Body of pancreas (tissue), 4 donors: ENCODE data around the gene SERPINF2. TPM values are rescaled to one million over a fixed set of nuclear protein-coding genes. Genes with fewer than 3 reads are reported as not detected.

Experiments used
- ATAC-seq: fragments of 150-250 bp; one replicate; pipeline ENCODE4 v1.9.1; 2016
- DNase-seq, 4 donors: peaks; one replicate each; pipeline ENCODE4 v3.0.0-alpha.2; 2019
- H3K27ac ChIP-seq, 4 donors: fragments of 200-600 bp; sonication (generic); 1 replicate in 3 of 4; 2 replicates in 1 of 4; pipeline versions ENCODE4 v1.5.1 to v1.6.1; 2016 to 2019; ENCODE audit warnings: mild to moderate bottlenecking in 1 of 4, mixed read lengths in 1 of 4, moderate library complexity in 1 of 4
- H3K27me3 ChIP-seq, 2 donors: fragments of 200-600 bp; sonication (generic); one replicate each; pipeline ENCODE4 v1.6.0; 2016; ENCODE audit warnings: mild to moderate bottlenecking in 1 of 2
- H3K36me3 ChIP-seq, 2 donors: fragments of 200-600 bp; sonication (generic); replicated peaks in 1 of 2; 2 replicates each; pipeline ENCODE4 v1.5.1; 2016; ENCODE audit warnings: low read depth in 2 of 2; ENCODE audit not compliant: insufficient read depth in 1 of 2
- H3K4me1 ChIP-seq: fragments of 200-600 bp; sonication (generic); one replicate; pipeline ENCODE4 v1.6.0; 2016
- H3K4me3 ChIP-seq, 2 donors: fragments of 200-600 bp; sonication (generic); 1 replicate in 1 of 2; 2 replicates in 1 of 2; pipeline ENCODE4 v1.5.1; 2016 to 2019
- H3K9me3 ChIP-seq, 3 donors: fragments of 200-600 bp; sonication (generic); 1 replicate in 2 of 3; 2 replicates in 1 of 3; pipeline ENCODE4 v1.5.1; 2016
- POLR2A ChIP-seq, 3 donors: fragments of 450-650 bp; IDR thresholded peaks; one replicate each; pipeline ENCODE4 v1.6.1; 2016; ENCODE audit warnings: antibody characterized with exemption in 3 of 3, mild to moderate bottlenecking in 2 of 3
- WGBS, 2 donors: methylation state at CpG; one replicate each; pipeline ENCODE4 v1.1.5; 2017; 5-methylcytosine and 5-hydroxymethylcytosine counted together
- intact Hi-C: fragments of 100-400 bp; cut with DNase I; formaldehyde crosslinking; loops from one replicate; pipeline ENCODE4 v1.15.1; 2023
- total RNA-seq, 2 donors: library from RNA; depleted of rRNA; stranded (reverse); fragments of >200 nt; gene quantifications; one replicate each; pipeline ENCODE4 v1.1.0, GENCODE V29; 2016
- TF ChIP-seq, protein P1 (sequence below), 7 experiments: fragments of 450-650 bp in 4 of 7; fragments of 200-600 bp in 3 of 7; sonication (generic) in 3 of 7; IDR thresholded peaks; one replicate each; pipeline ENCODE4 v1.5.1; 2016 to 2019; ENCODE audit warnings: antibody characterized with exemption in 7 of 7

Gene SERPINF2
- total RNA-seq, 2 donors from 2014 or later: 5.9 to 8.8 TPM

DNA sequence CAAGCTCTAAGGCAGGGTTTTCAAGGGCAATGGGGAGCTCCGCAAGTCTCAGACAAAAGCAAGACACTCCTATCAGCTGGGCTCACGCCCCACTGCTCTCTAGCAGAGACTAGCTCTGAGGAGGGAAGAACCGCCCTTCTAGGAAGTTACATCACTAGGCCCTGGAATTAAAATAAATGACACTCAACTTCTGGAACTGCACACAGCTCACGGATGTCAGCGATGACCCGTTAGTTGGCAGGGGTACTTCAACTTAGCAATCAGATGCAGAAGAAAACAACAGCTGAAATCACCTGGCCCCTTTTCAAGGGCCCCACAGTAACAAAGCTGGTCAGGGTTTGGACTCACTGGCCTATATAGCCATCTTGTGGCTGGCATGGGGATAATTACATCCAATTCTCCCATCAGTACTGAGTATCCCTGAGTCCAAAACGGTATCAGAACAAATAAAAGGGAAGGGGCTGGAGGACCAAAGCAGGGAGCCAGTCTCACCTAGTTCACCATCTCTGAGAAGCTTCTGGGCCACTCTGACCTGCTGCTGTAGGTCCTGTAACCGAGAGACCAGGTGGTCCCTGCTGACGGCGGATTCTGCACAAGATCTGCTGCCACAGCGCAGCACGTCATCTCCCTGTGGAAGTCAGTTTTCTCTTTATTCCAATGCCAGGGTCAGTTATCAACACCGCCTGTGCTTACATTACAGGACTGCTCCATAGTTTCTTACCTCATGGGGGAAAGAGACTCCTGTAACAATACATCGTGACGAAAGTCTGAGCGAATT lies 41.4 kb downstream of the SERPINF2 start:
- peak overlapping the region; percentile 35 to 78 (median 54) for H3K27ac ChIP-seq
- H3K9me3 ChIP-seq: no peaks in the 10 kb centered on the region
- no peak overlapping the region for H3K4me3 ChIP-seq
- ATAC-seq: peak; percentile 48
- peak in 2 of 3 donors; percentile 22 to 30 for TF ChIP-seq POLR2A (IDR thresholded peaks at IDR 0.05)
- TF ChIP-seq, protein P1, sequence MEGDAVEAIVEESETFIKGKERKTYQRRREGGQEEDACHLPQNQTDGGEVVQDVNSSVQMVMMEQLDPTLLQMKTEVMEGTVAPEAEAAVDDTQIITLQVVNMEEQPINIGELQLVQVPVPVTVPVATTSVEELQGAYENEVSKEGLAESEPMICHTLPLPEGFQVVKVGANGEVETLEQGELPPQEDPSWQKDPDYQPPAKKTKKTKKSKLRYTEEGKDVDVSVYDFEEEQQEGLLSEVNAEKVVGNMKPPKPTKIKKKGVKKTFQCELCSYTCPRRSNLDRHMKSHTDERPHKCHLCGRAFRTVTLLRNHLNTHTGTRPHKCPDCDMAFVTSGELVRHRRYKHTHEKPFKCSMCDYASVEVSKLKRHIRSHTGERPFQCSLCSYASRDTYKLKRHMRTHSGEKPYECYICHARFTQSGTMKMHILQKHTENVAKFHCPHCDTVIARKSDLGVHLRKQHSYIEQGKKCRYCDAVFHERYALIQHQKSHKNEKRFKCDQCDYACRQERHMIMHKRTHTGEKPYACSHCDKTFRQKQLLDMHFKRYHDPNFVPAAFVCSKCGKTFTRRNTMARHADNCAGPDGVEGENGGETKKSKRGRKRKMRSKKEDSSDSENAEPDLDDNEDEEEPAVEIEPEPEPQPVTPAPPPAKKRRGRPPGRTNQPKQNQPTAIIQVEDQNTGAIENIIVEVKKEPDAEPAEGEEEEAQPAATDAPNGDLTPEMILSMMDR (IDR thresholded peaks at IDR 0.05): peak in 6 of 7 experiments; percentile 28 to 67 (median 43)
- 61 to 67% methylated on average over 15 to 16 of the region's 16 CpGs for WGBS, 2 donors
- peaks cover 0 to 6% of the 10 kb centered on the region in 2 donors for H3K36me3 ChIP-seq
- H3K4me1 ChIP-seq: no peaks in the 10 kb centered on the region
- peak; percentile 51 to 77 (median 62) for DNase-seq
- H3K27me3 ChIP-seq: no peaks in the 10 kb centered on the region
- intact Hi-C loops: no loop called here

DNA sequence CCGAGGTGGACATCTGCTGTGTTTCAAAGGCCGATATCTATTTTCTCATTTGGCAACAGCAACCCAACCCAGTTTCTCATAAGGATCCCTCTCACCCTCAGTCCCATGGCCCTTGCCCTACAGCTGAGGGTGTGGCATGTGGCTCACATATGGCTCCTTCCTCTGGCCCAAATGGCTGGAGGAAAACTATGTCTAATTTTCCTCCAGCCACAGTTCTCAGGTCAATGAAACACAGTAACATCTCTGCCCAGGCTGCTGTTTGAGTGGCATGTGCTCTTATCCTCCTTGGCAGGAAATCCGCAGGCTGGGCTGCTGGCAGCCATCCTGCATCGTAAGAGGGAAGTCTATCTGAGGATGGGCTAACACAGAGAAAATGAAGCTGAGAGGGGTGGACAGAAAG lies 43.3 kb downstream of the SERPINF2 start:
- ATAC-seq: no peak
- intact Hi-C loops: no loop called here
- H3K36me3 ChIP-seq: peaks cover 0 to 6% of the 10 kb centered on the region in 2 donors
- DNase-seq: no peak
- no peaks in the 10 kb centered on the region for H3K27me3 ChIP-seq
- H3K27ac ChIP-seq: peak overlapping the region in 2 of 4 donors; percentile 13 to 60
- 62 to 86% methylated on average over 4 of the region's 4 CpGs for WGBS, 2 donors
- TF ChIP-seq, protein P1 (IDR thresholded peaks at IDR 0.05): no peak
- TF ChIP-seq POLR2A (IDR thresholded peaks at IDR 0.05): no peak
- H3K4me1 ChIP-seq: peaks cover 9% of the 10 kb centered on the region
- H3K9me3 ChIP-seq: no peaks in the 10 kb centered on the region
- H3K4me3 ChIP-seq: no peak overlapping the region

DNA sequence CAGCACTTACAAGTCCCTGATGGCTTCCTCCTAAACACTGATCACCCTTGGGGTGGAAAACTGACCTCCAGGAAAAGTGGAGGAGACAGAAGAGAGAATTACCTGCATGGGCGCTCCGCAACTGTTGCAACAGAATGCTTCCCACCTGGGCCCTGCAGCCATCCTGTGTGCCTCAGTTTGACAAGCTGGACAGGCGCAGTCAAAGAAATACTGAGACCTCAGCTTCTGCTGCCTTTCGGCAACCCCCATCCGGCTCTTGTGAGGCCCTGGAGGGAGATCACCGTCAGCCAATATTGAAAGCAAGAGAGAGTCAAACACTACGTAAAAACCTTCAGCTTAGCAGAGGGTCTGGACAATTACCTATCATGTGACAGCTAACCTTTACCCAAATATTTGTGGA lies 44.0 kb downstream of the SERPINF2 start:
- Histone ChIP-seq H3K27me3 (no peaks in the 10 kb centered on the region), H3K4me3 (no peak overlapping the region), H3K27ac (peak overlapping the region in 3 of 4 donors; percentile 13 to 60 (median 19)), H3K9me3 (no peaks in the 10 kb centered on the region), H3K4me1 (peaks cover 9% of the 10 kb centered on the region), H3K36me3 (peaks cover 0 to 6% of the 10 kb centered on the region in 2 donors)
- 90 to 92% methylated on average over 7 of the region's 7 CpGs for WGBS, 2 donors
- intact Hi-C loops: no loop called here
- TF ChIP-seq, protein P1 (IDR thresholded peaks at IDR 0.05): no peak
- ATAC-seq: no peak
- no peak for DNase-seq

DNA sequence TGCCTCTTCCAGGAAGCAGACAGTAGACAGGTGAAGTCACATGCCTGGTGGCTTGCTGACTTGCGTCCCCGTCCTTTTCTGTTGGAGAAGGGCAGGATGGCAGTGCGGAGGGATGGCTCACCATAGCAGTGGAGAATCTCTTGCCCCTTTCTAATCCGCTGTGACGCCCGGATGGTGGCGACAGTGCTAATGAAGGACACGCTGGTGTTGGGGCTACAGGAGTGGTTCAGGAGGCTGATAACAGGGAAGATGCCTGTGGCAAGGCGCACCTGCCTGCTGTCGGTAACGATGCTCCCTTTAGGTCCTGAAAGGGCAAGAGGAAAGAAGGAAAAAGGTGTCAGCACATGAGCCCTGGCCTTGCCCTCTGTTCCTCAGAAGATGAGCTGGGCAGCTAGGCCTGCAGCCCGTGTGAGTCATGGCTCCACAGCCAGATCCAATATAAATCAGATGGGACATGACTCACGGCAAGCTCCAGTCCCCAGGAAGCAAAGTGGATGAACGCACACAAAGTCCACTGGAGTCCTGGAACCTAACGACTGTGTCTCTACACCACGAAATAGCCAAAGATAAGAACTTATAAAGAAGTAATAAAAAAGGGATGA lies 44.7 kb downstream of the SERPINF2 start:
- 79 to 83% methylated on average over 12 to 16 of the region's 16 CpGs for WGBS, 2 donors
- DNase-seq: peak; percentile 19 to 64 (median 44)
- no peak for TF ChIP-seq POLR2A (IDR thresholded peaks at IDR 0.05)
- TF ChIP-seq, protein P1 (IDR thresholded peaks at IDR 0.05): no peak
- peak overlapping the region in 3 of 4 donors; percentile 28 to 62 (median 60) for H3K27ac ChIP-seq
- H3K4me1 ChIP-seq: peaks cover 9% of the 10 kb centered on the region
- intact Hi-C loops: no loop called here
- ATAC-seq: peak; percentile 50
- H3K9me3 ChIP-seq: no peaks in the 10 kb centered on the region
- peaks cover 0 to 6% of the 10 kb centered on the region in 2 donors for H3K36me3 ChIP-seq
- no peaks in the 10 kb centered on the region for H3K27me3 ChIP-seq
- H3K4me3 ChIP-seq: no peak overlapping the region
